NCI-H2227 treated with DMSO at 0.1 percent for 48 hours (cell line): ENCODE measurements around the gene OPN1SW.

Experiments
- DNase-seq: peaks from one replicate; lab custom pipeline; 2025; lab: John Stamatoyannopoulos, UW

OPN1SW gene

DNA sequence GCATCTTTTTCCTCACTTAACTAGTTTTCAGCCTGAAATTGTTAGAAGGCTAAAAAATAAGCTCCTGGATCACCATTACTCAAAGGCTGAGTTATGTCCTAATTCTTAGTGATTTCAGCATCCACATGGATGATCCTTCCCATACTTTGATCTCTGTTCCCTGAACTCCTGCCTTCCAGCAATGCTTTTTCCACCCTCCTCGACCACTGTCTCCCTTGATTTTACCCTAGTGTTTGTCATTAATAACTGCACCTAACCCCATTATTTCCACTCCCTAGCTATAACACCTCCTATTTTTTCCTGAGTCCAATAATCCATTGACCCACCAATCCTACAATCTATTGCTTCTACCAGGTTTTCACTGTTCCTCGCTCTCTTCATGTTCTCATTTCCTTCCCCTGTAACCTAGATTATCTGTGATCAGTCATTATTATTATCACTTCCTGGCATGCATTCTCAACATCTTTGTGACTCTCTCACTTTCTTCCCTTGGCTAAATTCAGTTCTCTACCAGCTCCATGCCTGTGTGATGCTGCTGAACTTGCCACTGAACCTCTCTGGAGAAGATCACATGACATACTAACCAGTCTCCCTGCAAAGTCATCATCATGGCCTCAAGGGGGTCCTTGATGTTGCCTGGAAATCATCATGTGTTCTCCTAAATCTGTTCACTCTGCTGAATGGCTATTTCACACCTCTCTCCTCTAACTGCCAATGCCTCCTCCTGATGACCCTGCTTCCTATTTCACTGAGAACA is 42.9 kb downstream of the OPN1SW start:
- no peak for DNase-seq

DNA sequence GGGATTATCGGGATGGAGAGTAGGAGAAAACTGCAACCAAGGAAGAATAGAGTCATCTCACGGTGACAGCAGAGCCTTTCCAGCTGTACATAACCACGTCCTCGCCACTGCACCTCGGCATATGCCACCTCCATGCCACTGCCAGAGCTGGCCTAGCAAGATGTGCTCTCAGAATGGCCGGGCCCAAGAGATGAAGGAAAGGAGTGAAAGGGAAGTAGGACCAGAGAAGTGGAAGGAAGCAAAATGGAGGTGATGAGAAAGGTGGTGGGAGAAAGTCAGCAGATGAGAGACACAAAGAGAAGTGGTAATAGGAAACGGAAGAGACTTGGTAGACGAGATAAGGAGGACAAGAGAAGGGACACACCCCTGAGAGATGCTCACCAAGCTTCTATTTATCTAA is 44.4 kb downstream of the OPN1SW start:
- no peak for DNase-seq

DNA sequence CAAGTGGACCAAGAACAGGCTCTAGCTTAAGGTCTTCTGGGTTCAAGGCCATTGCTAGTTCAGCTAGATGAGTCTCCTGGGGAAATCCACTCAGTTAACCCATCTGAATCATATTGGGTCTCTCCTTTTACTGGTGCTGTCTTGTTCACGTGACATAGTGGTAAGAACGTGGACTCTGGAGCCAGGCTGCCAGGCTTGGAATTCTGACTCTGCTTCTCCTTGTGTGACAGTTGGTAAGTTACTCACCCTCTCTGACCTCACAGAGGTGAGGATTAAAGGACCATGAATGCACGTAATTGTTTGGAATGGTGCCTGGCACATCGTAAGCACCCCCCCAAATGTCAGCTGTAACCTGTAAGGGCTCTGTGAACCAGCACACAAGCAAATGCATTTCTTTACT is 46.1 kb downstream of the OPN1SW start:
- no peak for DNase-seq

DNA sequence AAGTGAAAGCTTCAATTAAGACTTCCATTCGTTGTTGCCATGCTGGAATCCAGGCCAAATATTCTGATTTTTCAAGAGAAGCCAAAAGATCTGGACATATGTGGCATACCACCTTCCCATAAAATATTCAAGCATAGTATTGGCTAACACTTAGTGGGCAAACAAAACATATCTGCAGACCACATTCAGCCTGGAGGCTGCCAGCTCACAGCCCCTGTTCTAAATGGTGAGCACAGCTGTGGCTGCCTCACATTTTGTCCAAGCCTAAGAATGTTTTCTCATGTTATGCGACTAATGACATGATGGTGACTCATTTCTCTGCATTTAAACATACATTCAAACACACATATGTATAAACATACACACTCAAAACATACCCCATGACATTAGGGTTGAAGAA is 47.0 kb downstream of the OPN1SW start:
- no peak for DNase-seq

DNA sequence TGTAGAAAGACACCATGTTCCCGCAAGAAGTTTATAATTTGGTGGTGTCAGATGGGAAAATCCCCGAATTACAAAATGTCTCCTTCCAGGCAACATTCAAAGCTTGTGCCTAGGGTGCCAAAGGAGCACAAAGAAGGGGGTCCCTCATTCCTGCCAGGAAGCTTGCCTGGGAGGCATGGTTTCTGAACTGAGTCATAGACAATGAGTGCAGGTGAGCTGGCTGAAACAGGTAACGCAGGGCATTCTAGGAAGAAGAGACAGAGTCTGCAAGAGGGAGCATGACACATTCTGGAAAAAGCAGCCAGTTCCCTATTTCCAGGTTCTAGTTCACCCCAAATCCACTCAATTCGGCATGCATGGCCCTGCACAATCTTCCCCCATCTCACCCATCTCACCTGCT is 48.4 kb downstream of the OPN1SW start:
- no peak for DNase-seq

DNA sequence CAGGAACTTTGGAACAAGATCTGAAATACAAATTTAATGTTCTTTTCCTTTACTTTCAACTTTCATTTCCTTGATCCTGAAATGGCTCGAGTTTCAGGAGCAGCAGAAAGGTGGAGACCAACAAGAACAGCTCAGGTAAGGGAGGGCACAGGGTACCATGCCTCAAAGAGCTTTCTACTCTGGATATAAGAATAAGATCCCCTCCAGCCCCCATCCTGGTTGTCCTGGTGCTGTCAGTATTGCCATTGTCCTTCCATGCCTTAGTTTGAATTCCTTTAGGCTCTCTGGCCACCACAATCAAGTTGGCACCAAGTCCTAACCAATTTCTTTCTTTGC is 48.9 kb downstream of the OPN1SW start:
- DNase-seq: no peak

DNA sequence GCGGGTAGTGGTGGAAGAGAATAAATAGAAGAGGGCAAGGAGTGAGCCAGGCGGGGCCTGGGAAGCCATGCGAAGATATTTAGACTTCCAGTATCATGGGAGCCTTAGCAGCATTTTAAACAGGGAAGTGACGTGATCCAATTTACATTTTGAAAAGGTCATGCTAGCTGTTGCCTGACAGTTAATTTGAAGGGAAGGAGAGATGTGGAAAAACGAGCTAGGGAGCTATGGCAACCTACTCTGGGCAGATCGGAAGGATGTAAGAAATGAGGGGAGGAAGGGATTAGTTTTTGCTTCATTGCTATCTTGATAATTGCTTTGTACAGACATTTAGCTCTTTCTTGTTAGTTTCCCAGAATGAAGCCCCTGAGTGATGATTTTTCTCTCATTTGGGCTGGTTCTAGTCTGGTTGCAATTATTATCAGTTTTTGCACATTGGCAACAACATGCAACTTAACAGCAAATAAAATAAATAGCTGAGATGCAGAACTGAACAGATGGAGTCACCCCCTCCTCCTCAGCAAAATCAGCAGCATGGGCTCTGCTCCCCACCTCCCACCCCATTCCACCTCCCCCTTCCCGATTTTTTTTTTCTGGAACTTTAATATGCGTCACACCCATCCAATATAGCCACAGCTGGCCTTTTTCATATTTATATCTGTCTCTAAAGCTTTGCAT is 49.4 kb downstream of the OPN1SW start:
- DNase-seq: no peak

DNA sequence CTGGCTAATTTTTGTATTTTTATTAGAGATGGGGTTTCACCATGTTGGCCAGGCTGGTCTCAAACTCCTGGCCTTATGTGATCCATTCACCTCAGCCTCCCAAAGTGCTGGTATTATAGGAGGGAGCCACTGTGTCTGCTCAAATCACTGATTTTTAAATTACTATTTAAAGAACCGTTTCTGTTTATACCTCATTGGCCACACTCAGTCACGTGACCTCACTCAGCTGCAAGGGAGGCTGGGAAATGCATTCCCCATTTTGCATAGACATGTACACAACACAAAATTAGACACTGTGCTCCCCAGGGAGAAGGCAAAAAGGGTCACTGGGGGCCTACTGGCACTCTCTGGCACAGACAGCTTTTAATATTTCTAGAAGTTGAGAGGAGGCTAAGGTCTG is 50.1 kb downstream of the OPN1SW start:
- no peak for DNase-seq

DNA sequence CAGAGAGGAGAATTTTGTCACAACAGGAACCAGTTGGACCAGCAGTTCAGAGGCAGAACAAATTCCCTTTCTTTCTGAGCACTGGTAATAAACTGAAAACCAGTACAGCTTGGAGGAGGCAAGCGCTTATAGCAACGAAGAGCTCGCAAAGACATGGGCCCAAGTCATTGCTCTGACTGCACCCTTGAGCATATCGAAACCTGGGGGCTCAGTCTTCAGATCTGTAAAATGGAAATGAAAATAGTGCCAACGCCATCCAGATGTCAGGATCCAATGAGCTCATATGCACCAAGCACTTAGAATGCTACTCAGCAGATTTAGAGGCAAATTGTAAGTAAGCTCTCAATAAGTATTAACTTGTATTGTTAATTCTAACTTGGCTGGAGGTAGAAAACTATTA is 50.9 kb downstream of the OPN1SW start:
- no peak for DNase-seq
